GM06990 (cell line): ENCODE data around the gene CDC34.

Source experiments
- DNase-seq: peaks from one replicate; pipeline ENCODE4 v3.0.0-alpha.2; 2011; ENCODE audit not compliant: insufficient read length; ENCODE audit errors: extremely low read depth
- H3K27me3 ChIP-seq: replicated peaks from 2 replicates; pipeline ENCODE4 v1.6.0; 2011; ENCODE audit warnings: low read length; ENCODE audit not compliant: control insufficient read depth, insufficient read depth
- H3K36me3 ChIP-seq: 2 replicates; pipeline ENCODE4 v1.5.1; 2011; ENCODE audit warnings: low read length; ENCODE audit not compliant: control insufficient read depth, insufficient read depth
- H3K4me3 ChIP-seq: replicated peaks from 2 replicates; pipeline ENCODE4 v1.5.1; 2011; ENCODE audit warnings: low read depth, mild to moderate bottlenecking, control low read depth, low read length
- CTCF ChIP-seq: IDR thresholded peaks from 2 replicates; pipeline ENCODE4 v1.5.1; 2011; ENCODE audit warnings: low read length, control low read depth, mild to moderate bottlenecking, inconsistent platforms; ENCODE audit not compliant: insufficient read depth, poor library complexity, severe bottlenecking

The CDC34 gene

GRCh38 chr19:590750-591098 is 59.2 kb downstream of the CDC34 start:
- Histone ChIP-seq H3K4me3 (no peak overlapping the region), H3K27me3 (no peaks in the 10 kb centered on the region; the same call in 1 of the 2 replicates), H3K36me3 (no peaks in the 10 kb centered on the region)
- no peak for TF ChIP-seq CTCF
- no peak for DNase-seq

GRCh38 chr19:591099-591958 is 59.8 kb downstream of the CDC34 start:
- TF ChIP-seq CTCF: no peak
- Histone ChIP-seq H3K27me3 (no peaks in the 10 kb centered on the region; the same call in 1 of the 2 replicates), H3K36me3 (no peaks in the 10 kb centered on the region), H3K4me3 (no peak overlapping the region)
- DNase-seq: no peak
